H1 (cell line): ENCODE measurements around the gene NF1. TPM values are rescaled to one million over a fixed set of nuclear protein-coding genes. Genes with fewer than 3 reads are reported as not detected.
A peak's percentile ranks its signal among the peaks of the same experiment; 100 is the strongest.

Source experiments
- CTCF ChIA-PET: fragments of 300-600 bp; sonication (Branson Sonifier 250); formaldehyde crosslinking; loops from one replicate; lab custom pipeline; 2021; ENCODE audit not compliant: partially characterized antibody; lab: Charles Lee
- POLR2A ChIA-PET: fragments of 300-600 bp; sonication (Branson Sonifier 250); formaldehyde crosslinking; loops from one replicate; lab custom pipeline; 2021; ENCODE audit warnings: inconsistent platforms; ENCODE audit not compliant: partially characterized antibody; lab: Charles Lee
- DNase-seq, 2 experiments: peaks; one replicate each; pipeline versions ENCODE4 v3.0.0 to v3.0.0-alpha.2; 2010 to 2022; ENCODE audit warnings: low spot score in 2 of 2, low read depth in 1 of 2, mixed read lengths in 1 of 2
- FAIRE-seq: peaks from 2 replicates; lab custom pipeline; 2011; peaks lifted over from hg19 to GRCh38; lab: Jason Lieb, UNC
- H2AFZ ChIP-seq: 2 replicates; pipeline ENCODE4 v1.8.1; 2012; ENCODE audit warnings: low read length, inconsistent platforms
- H2AK5ac ChIP-seq: 2 replicates; pipeline ENCODE4 v1.6.1; 2013; ENCODE audit warnings: low read depth, low read length
- H2BK120ac ChIP-seq: replicated peaks from 2 replicates; pipeline ENCODE3; 2013; ENCODE audit warnings: low read depth, low read length, inconsistent platforms
- H2BK12ac ChIP-seq: 2 replicates; pipeline ENCODE4 v1.6.1; 2013; ENCODE audit warnings: low read depth, low read length
- H2BK15ac ChIP-seq: 2 replicates; pipeline ENCODE4 v1.6.1; 2013; ENCODE audit warnings: low read length
- H2BK20ac ChIP-seq: 2 replicates; pipeline ENCODE4 v1.6.1; 2013; ENCODE audit warnings: low read length
- H2BK5ac ChIP-seq: 2 replicates; pipeline ENCODE4 v1.6.1; 2013; ENCODE audit warnings: low read depth, low read length
- H3K14ac ChIP-seq: 2 replicates; pipeline ENCODE4 v1.6.1; 2013; ENCODE audit warnings: inconsistent platforms; ENCODE audit not compliant: insufficient read length
- H3K18ac ChIP-seq: 2 replicates; pipeline ENCODE4 v1.6.1; 2013; ENCODE audit warnings: low read length; ENCODE audit errors: extremely low read depth
- H3K23ac ChIP-seq: 2 replicates; pipeline ENCODE4 v1.6.1; 2013; ENCODE audit warnings: inconsistent platforms; ENCODE audit not compliant: insufficient read length
- H3K23me2 ChIP-seq: 2 replicates; pipeline ENCODE4 v1.6.1; 2013; ENCODE audit warnings: low read depth, low read length
- H3K27ac ChIP-seq: 2 replicates; pipeline ENCODE4 v1.6.1; 2011; ENCODE audit warnings: low read depth, low read length, inconsistent platforms
- H3K27me3 ChIP-seq, 4 experiments: replicated peaks in 1 of 4; 1 replicate in 1 of 4; 2 replicates in 3 of 4; pipeline versions ENCODE4 v1.6.1 to v1.8.1; 2011 to 2013; ENCODE audit warnings: low read length in 3 of 4, mild to moderate bottlenecking in 3 of 4, inconsistent platforms in 2 of 4, mixed read lengths in 2 of 4, moderate library complexity in 1 of 4; ENCODE audit not compliant: control insufficient read depth in 3 of 4, insufficient read depth in 3 of 4; ENCODE audit errors: extremely low read depth in 1 of 4
- H3K36me3 ChIP-seq, 4 experiments: 2 replicates each; pipeline versions ENCODE4 v1.6.1 to v1.8.1; 2011 to 2013; ENCODE audit warnings: mild to moderate bottlenecking in 4 of 4, low read length in 3 of 4, moderate library complexity in 2 of 4, control low read depth in 1 of 4, inconsistent platforms in 1 of 4; ENCODE audit not compliant: insufficient read depth in 4 of 4, control insufficient read depth in 2 of 4
- H3K4ac ChIP-seq: replicated peaks from 2 replicates; pipeline ENCODE3; 2013; ENCODE audit warnings: low read length, low read depth, mixed read lengths, inconsistent platforms; ENCODE audit not compliant: insufficient read length
- H3K4me1 ChIP-seq, 4 experiments: replicated peaks in 1 of 4; 1 replicate in 1 of 4; 2 replicates in 3 of 4; pipeline versions ENCODE4 v1.6.1 to v1.8.1; 2011 to 2013; ENCODE audit warnings: low read length in 3 of 4, inconsistent platforms in 2 of 4, mixed read lengths in 1 of 4; ENCODE audit not compliant: insufficient read depth in 4 of 4, control insufficient read depth in 3 of 4
- H3K4me2 ChIP-seq, 2 experiments: 2 replicates each; pipeline versions ENCODE4 v1.6.1 to v1.8.1; 2011 to 2013; ENCODE audit warnings: low read depth in 2 of 2, low read length in 2 of 2, control low read depth in 1 of 2, inconsistent platforms in 1 of 2, mild to moderate bottlenecking in 1 of 2; ENCODE audit not compliant: insufficient read depth in 1 of 2
- H3K4me3 ChIP-seq, 4 experiments: fragments of 200-600, 300-600 bp in 1 of 4; sonication (generic), shearing (Covaris generic), sonication (Bioruptor Twin) in 1 of 4; 2 replicates each; pipeline versions ENCODE4 v1.5.1 to v1.8.1; 2011 to 2016; ENCODE audit warnings: low read length in 4 of 4, low read depth in 3 of 4, control low read depth in 2 of 4, inconsistent platforms in 2 of 4, mild to moderate bottlenecking in 2 of 4, mixed read lengths in 1 of 4, moderate library complexity in 1 of 4; ENCODE audit not compliant: insufficient read depth in 2 of 4; ENCODE audit errors: extremely low read depth in 1 of 4
- H3K56ac ChIP-seq: replicated peaks from 2 replicates; pipeline ENCODE3; 2013; ENCODE audit warnings: low read depth, mild to moderate bottlenecking, mixed read lengths, low read length, inconsistent platforms; ENCODE audit not compliant: insufficient read length
- H3K79me1 ChIP-seq: 2 replicates; pipeline ENCODE4 v1.6.1; 2013; ENCODE audit warnings: low read depth, low read length, control low read depth
- H3K79me2 ChIP-seq, 2 experiments: 2 replicates each; pipeline versions ENCODE4 v1.6.1 to v1.8.1; 2012 to 2013; ENCODE audit warnings: low read length in 2 of 2, mild to moderate bottlenecking in 2 of 2, inconsistent platforms in 1 of 2; ENCODE audit not compliant: insufficient read depth in 2 of 2, control insufficient read depth in 1 of 2
- H3K9ac ChIP-seq, 4 experiments: replicated peaks in 1 of 4; 1 replicate in 1 of 4; 2 replicates in 3 of 4; pipeline versions ENCODE4 v1.6.1 to v1.8.1; 2011 to 2013; ENCODE audit warnings: low read depth in 3 of 4, low read length in 3 of 4, control low read depth in 2 of 4, mild to moderate bottlenecking in 2 of 4, moderate library complexity in 2 of 4, inconsistent platforms in 1 of 4; ENCODE audit errors: extremely low read depth in 1 of 4
- H3K9me3 ChIP-seq, 2 experiments: 2 replicates each; pipeline versions ENCODE4 v1.6.1 to v1.8.1; 2012 to 2013; ENCODE audit warnings: mild to moderate bottlenecking in 2 of 2, moderate library complexity in 2 of 2, control low read depth in 1 of 2, inconsistent platforms in 1 of 2, low read depth in 1 of 2, low read length in 1 of 2, mixed read lengths in 1 of 2; ENCODE audit not compliant: insufficient read depth in 2 of 2
- H4K20me1 ChIP-seq, 2 experiments: replicated peaks in 1 of 2; 2 replicates each; pipeline versions ENCODE3 to v1.8.1; 2011 to 2013; ENCODE audit warnings: inconsistent platforms in 2 of 2, low read length in 2 of 2, mild to moderate bottlenecking in 1 of 2; ENCODE audit not compliant: insufficient read depth in 2 of 2, control insufficient read depth in 1 of 2
- H4K5ac ChIP-seq: 2 replicates; pipeline ENCODE4 v1.6.1; 2013; ENCODE audit warnings: low read length, low read depth, mixed read lengths, inconsistent platforms; ENCODE audit not compliant: insufficient read length
- H4K8ac ChIP-seq: 2 replicates; pipeline ENCODE4 v1.8.0; 2013; ENCODE audit warnings: mild to moderate bottlenecking, moderate library complexity, low read length, inconsistent platforms; ENCODE audit not compliant: insufficient read depth; ENCODE audit errors: extremely low read depth
- H4K91ac ChIP-seq: replicated peaks from 2 replicates; pipeline ENCODE3; 2013; ENCODE audit warnings: low read length, mixed read lengths, inconsistent platforms; ENCODE audit not compliant: insufficient read length
- CEBPB ChIP-seq: IDR thresholded peaks from 2 replicates; pipeline ENCODE4 v1.6.1; 2012; ENCODE audit warnings: low read depth, low read length
- POLR2A ChIP-seq, 2 experiments: IDR thresholded peaks; 1 replicate in 1 of 2; 2 replicates in 1 of 2; pipeline ENCODE4 v1.6.1; 2011; ENCODE audit warnings: low read depth in 2 of 2, low read length in 2 of 2, mild to moderate bottlenecking in 2 of 2; ENCODE audit errors: control extremely low read depth in 1 of 2
- WGBS, 2 experiments: shearing (Covaris generic) in 1 of 2; methylation state at CpG; one replicate each; pipeline versions ENCODE4 v1.1.6 to v1.1.7; 2013 to 2015; ENCODE audit warnings: low lambda C conversion rate in 2 of 2, mixed read lengths in 2 of 2, inconsistent platforms in 1 of 2, low coverage in 1 of 2, missing lambda C conversion rate in 1 of 2; ENCODE audit not compliant: insufficient replicate concordance in 2 of 2, insufficient coverage in 1 of 2, insufficient read length in 1 of 2; ENCODE audit errors: extremely low coverage in 1 of 2, missing lambda C conversion rate in 1 of 2; 5-methylcytosine and 5-hydroxymethylcytosine counted together
- polyA plus RNA-seq, 7 experiments: library from polyadenylated mRNA; depleted of rRNA in 3 of 7; stranded (reverse) in 5 of 7; unstranded in 2 of 7; fragments of >200 nt in 5 of 7; fragments of 200-250 nt in 2 of 7; gene quantifications; 1 replicate in 5 of 7; 2 replicates in 1 of 7; 4 replicates in 1 of 7; pipeline versions ENCODE4 v1.2.1 to v1.2.3, GENCODE V29; 2011 to 2013; ENCODE audit warnings: missing spikeins in 2 of 7, mixed read lengths in 2 of 7
- total RNA-seq: library from RNA; stranded (reverse); fragmentation: NEBNext Ultra II Directional; extraction: Animal tissue kit (Norgen Biotek cat#: 25700); gene quantifications from 2 replicates; pipeline ENCODE4 v1.2.1, GENCODE V29; 2021

The NF1 gene
- total and polyA plus RNA-seq, 2 of the 8 experiments (the other 6 are each of a cell fraction or from before 2014, with no cell fraction given), result 19.3 to 29.6 TPM

- no peak overlapping the region for H3K56ac ChIP-seq
- no peak for TF ChIP-seq POLR2A (IDR thresholded peaks at IDR 0.05; ENCODE audit: control extremely low read depth in 1 of 2, low read depth in 2 of 2, low read length in 2 of 2)
- peak; percentile 72; the same call in 1 of the 2 replicates for TF ChIP-seq CEBPB
- no peaks in the 10 kb centered on the region for H3K9me3 ChIP-seq
- H3K18ac ChIP-seq, result no peak overlapping the region
- no peaks in the 10 kb centered on the region for H3K27me3 ChIP-seq
- no peak overlapping the region for H2BK15ac ChIP-seq
- H3K4me2 ChIP-seq, result no peak overlapping the region
- H3K79me1 ChIP-seq, result no peaks in the 10 kb centered on the region; the same call in 1 of the 2 replicates
- H4K5ac ChIP-seq, result no peak overlapping the region
- peaks cover 0 to 5% of the 10 kb centered on the region in 2 experiments for H4K20me1 ChIP-seq
- H2BK120ac ChIP-seq, result no peak overlapping the region
- no peak overlapping the region for H2BK20ac ChIP-seq
- no peak overlapping the region for H4K91ac ChIP-seq
- H2BK5ac ChIP-seq, result no peak overlapping the region
- no peak overlapping the region for H2BK12ac ChIP-seq
- no peak overlapping the region for H3K4ac ChIP-seq
- peaks cover 0 to 86% of the 10 kb centered on the region in 2 experiments; a peak in 2 of 4 replicates for H3K79me2 ChIP-seq
- H2AK5ac ChIP-seq, result no peak overlapping the region
- H3K36me3 ChIP-seq, result no peaks in the 10 kb centered on the region
- FAIRE-seq (no peak), DNase-seq (no peak)
- no peak overlapping the region for H3K27ac ChIP-seq
- no peak overlapping the region for H4K8ac ChIP-seq
- no peak overlapping the region for H2AFZ ChIP-seq
- ChIA-PET POLR2A (interaction anchor here (1.2 to 1.7 kb wide), 2 partner anchors 10 to 12 kb away, joined by 4 to 6 read pairs; no protein-coding TSS in a partner anchor), CTCF (no interaction called here)
- no peaks in the 10 kb centered on the region for H3K23me2 ChIP-seq
- no peak overlapping the region for H3K9ac ChIP-seq
- H3K4me3 ChIP-seq, result no peak overlapping the region
- WGBS, 2 experiments, result 76% methylated on average over 1 of the region's 1 CpG; no CpG with 5 or more reads in 1 of the 2 experiments
- no peak overlapping the region for H3K23ac ChIP-seq
- H3K14ac ChIP-seq, result no peak overlapping the region
- peaks cover 0 to 9% (median 2%) of the 10 kb centered on the region in 4 experiments; a peak in 6 of 7 replicates for H3K4me1 ChIP-seq
Observed at GRCh38 chr17:31105991-31106390, 11.2 kb downstream of the NF1 start.
